ENCODE data around the gene CBFB. TPM values are rescaled to one million over a fixed set of nuclear protein-coding genes. Genes with fewer than 3 reads are reported as not detected.

CBFB gene
- total and polyA plus RNA-seq, 9 of the 15 experiments (the other 6 are each of a cell fraction or from before 2014, with no cell fraction given): 22.0 to 112 (median 66.5) TPM

- TF ChIP-seq ETV6 (IDR thresholded peaks at IDR 0.05; ENCODE audit: borderline replicate concordance in 1 of 2, low read depth in 2 of 2, low read length in 1 of 2) (no peak), ETV6 (CRISPR knock-in tag; IDR thresholded peaks at IDR 0.05; ENCODE audit: borderline replicate concordance) (no peak), BRCA1 (IDR thresholded peaks at IDR 0.05) (no peak), BRCA1 (CRISPR knock-in tag; IDR thresholded peaks at IDR 0.05) (no peak), EZH2 (IDR thresholded peaks at IDR 0.05; ENCODE audit: borderline replicate concordance, low read depth, low read length) (no peak), HEY1 (CRISPR knock-in tag; IDR thresholded peaks at IDR 0.05; ENCODE audit: borderline replicate concordance) (no peak), NFATC3 (IDR thresholded peaks at IDR 0.05) (no peak), ZNF740 (CRISPR knock-in tag; IDR thresholded peaks at IDR 0.05) (no peak), ZNF740 (tag; IDR thresholded peaks at IDR 0.05) (no peak), FOXM1 (IDR thresholded peaks at IDR 0.05; ENCODE audit: low read depth) (no peak), FOXM1 (CRISPR knock-in tag; IDR thresholded peaks at IDR 0.05; ENCODE audit: low read depth) (no peak), C11orf30 (IDR thresholded peaks at IDR 0.05; ENCODE audit: low read depth) (peak; percentile 47; the same call in 1 of the 2 replicates), PTRF (tag; IDR thresholded peaks at IDR 0.05) (no peak), THAP7 (CRISPR knock-in tag; IDR thresholded peaks at IDR 0.05) (no peak), E2F5 (CRISPR knock-in tag; IDR thresholded peaks at IDR 0.05) (no peak), ETV5 (CRISPR knock-in tag; IDR thresholded peaks at IDR 0.05; ENCODE audit: low read depth) (no peak), SRSF9 (IDR thresholded peaks at IDR 0.05; ENCODE audit: borderline replicate concordance, low read depth, low read length) (no peak), FOSL1 (tag; conservative IDR thresholded peaks at IDR 0.05) (peak; percentile 99), PPARD (CRISPR knock-in tag; IDR thresholded peaks at IDR 0.05) (no peak), HDAC2 (IDR thresholded peaks at IDR 0.05) (peak; percentile 71; the same call in 1 of the 2 replicates), HNRNPLL (IDR thresholded peaks at IDR 0.05; ENCODE audit: low read depth, low read length, poor library complexity, severe bottlenecking) (no peak), RHOXF2B (CRISPR knock-in tag; conservative IDR thresholded peaks at IDR 0.05) (no peak)
These were observed 27.0 kb downstream of the CBFB start (continued) for GRCh38 chr16:67055712-67056487.
